Naive thymus-derived CD8-positive, alpha-beta T cell (primary cell): ENCODE results near the gene TOM1. TPM values are rescaled to one million over a fixed set of nuclear protein-coding genes. Genes with fewer than 3 reads are reported as not detected.
"Not testable (repeated sequence)": the region's sequence is repeated elsewhere in the genome, so short reads cannot be mapped to it uniquely, and the experiment has no call there.

Experiments used
- ATAC-seq, 2 donors: fragments of 150-1000 bp; cut with Tn5 transposase in 1 of 2; sonication (Bioruptor Pico), chemical (Tn5 transposase) in 1 of 2; 1 replicate in 1 of 2; 2 replicates in 1 of 2; pipeline ENCODE4 v1.10.0; 2021; ENCODE audit warnings: mild to moderate bottlenecking in 2 of 2, moderate library complexity in 2 of 2
- POLR2A ChIA-PET: fragments of 350-600 bp; sonication (Branson Sonifier 250); formaldehyde crosslinking; loops from one replicate; lab custom pipeline; 2021; ENCODE audit warnings: antibody characterized with exemption; lab: Charles Lee
- DNase-seq, 10 donors: peaks; one replicate each; pipeline versions ENCODE4 v3.0.0 to v3.0.0-alpha.2; 2020 to 2022
- H3K27ac Mint-ChIP-seq, 10 donors: one replicate each; pipeline ENCODE4 v1.8.0; 2020 to 2022; ENCODE audit warnings: mild to moderate bottlenecking in 10 of 10, mixed read lengths in 10 of 10, moderate library complexity in 4 of 10, inconsistent platforms in 1 of 10
- H3K27me3 Mint-ChIP-seq, 5 donors: one replicate each; pipeline ENCODE4 v1.8.0; 2021 to 2022; ENCODE audit warnings: mixed read lengths in 5 of 5
- H3K36me3 Mint-ChIP-seq, 3 donors: one replicate each; pipeline ENCODE4 v1.8.0; 2020 to 2022; ENCODE audit warnings: mixed read lengths in 3 of 3, mild to moderate bottlenecking in 2 of 3, inconsistent platforms in 1 of 3
- H3K4me1 Mint-ChIP-seq, 4 donors: one replicate each; pipeline ENCODE4 v1.8.0; 2021 to 2022; ENCODE audit warnings: mixed read lengths in 4 of 4
- H3K4me3 Mint-ChIP-seq, 10 donors: one replicate each; pipeline ENCODE4 v1.8.0; 2020 to 2022; ENCODE audit warnings: mild to moderate bottlenecking in 10 of 10, mixed read lengths in 10 of 10, moderate library complexity in 6 of 10, inconsistent platforms in 1 of 10
- H3K9me3 Mint-ChIP-seq, 9 donors: one replicate each; pipeline ENCODE4 v1.8.0; 2020 to 2022; ENCODE audit warnings: mixed read lengths in 9 of 9, mild to moderate bottlenecking in 3 of 9, inconsistent platforms in 1 of 9, moderate library complexity in 1 of 9
- polyA plus RNA-seq, 3 donors: library from polyadenylated mRNA; unstranded; fragments of 300-500 nt; fragmentation: Illumina TruSeq; gene quantifications; one replicate each; pipeline ENCODE4 v1.2.3, GENCODE V29; 2021
- total RNA-seq, 8 experiments: library from RNA in 2 of 8; stranded (reverse) in 2 of 8; gene quantifications; one replicate each; pipeline ENCODE4 v1.2.3 and lab custom pipeline; 2021 to 2026

TOM1 gene
- total and polyA plus RNA-seq, 5 experiments from 2014 or later, result 26.6 to 47.8 (median 29.6) TPM

DNA sequence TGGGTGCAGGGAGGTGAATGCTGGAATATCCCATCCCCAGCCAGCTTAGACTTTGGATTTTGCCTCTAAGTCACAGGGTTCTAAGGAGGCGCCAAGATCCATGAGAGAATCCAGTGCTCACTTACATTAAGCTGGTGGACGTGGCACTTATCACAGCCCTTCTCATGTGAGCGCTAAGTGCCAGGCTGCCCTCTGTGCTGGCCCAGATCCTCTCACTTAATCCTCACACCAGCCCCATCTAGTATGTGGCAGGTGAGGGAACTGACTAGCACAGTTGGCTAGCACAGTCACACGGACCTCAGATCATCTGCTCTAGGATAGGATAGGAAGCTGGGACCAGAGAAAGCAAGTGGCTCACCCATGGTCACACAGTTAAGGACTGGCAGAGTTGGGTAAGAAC is 84.8 kb downstream of the TOM1 start:
- H3K4me3 Mint-ChIP-seq, result no peak overlapping the region
- H3K4me1 Mint-ChIP-seq, result peaks cover 0 to 18% (median 11%) of the 10 kb centered on the region in 4 donors
- H3K27ac Mint-ChIP-seq, result no peak overlapping the region
- DNase-seq (no peak), ATAC-seq (no peak)
- H3K36me3 Mint-ChIP-seq, result no peaks in the 10 kb centered on the region
- POLR2A ChIA-PET, result no interaction called here
- peaks cover 14 to 65% (median 21%) of the 10 kb centered on the region in 5 donors for H3K27me3 Mint-ChIP-seq
- H3K9me3 Mint-ChIP-seq, result no peaks in the 10 kb centered on the region

DNA sequence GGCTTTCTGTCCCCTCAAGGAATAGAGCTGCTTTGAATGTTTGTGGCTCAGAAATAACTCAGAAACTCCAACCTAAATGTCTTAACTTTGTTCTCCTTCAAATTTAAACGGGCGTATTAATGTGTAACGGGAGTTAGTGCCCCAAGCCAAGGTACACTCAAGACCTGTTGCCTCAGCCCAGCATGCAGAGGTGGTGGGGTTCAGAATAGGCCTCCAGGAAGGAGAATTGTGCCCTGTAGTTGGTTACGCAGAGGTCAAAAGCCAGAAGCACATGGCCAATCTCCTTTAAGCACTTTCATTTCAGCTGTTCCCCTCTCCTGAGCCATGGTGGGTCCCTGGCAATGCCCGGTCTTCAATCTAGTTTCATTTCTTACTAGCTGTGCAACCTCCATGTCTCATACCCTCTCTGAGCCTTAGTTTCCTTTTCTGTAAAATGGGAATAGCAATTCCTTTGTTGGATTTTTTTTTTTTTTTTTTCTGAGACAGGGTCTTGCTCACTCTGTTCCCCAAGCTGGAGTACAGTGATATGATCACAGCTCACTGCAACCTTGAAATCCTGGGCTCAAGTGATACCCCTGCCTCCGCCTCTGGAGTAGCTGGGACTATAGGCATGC is 85.4 kb downstream of the TOM1 start:
- H3K4me3 Mint-ChIP-seq, result no peak overlapping the region
- POLR2A ChIA-PET, result interaction anchor here (0.8 kb wide), 1 partner anchor 10 kb away, joined by 3 read pairs; no protein-coding TSS in a partner anchor
- peaks cover 11 to 68% (median 21%) of the 10 kb centered on the region in 5 donors for H3K27me3 Mint-ChIP-seq
- no peaks in the 10 kb centered on the region for H3K36me3 Mint-ChIP-seq
- peaks cover 0 to 17% (median 10%) of the 10 kb centered on the region in 4 donors for H3K4me1 Mint-ChIP-seq
- ATAC-seq (no peak), DNase-seq (no peak)
- H3K9me3 Mint-ChIP-seq, result no peaks in the 10 kb centered on the region
- no peak overlapping the region for H3K27ac Mint-ChIP-seq

- no peak overlapping the region for H3K27ac Mint-ChIP-seq
- POLR2A ChIA-PET, result no interaction called here
Observed at GRCh38 chr22:35386670-35387288, 87.1 kb downstream of the TOM1 start.

DNA sequence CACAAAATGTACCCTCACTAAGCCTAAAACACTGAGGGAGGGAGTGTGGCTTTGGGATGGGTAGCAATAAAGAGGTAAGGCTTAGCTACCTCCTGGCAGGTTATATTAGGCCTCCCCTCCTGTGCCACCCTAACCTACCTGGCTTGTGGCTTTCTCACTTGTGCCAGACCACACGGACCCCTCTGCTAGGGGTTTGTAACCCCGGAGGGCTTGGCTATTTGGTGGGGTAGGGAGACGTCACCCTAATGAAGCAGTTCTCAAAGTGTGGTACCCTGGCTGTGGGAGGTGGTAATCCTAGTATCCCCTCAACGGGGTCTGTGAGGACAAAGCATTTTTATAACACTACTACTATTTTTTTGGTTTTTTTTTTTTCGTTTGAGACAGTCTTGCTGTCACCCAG is 91.2 kb downstream of the TOM1 start:
- Mint-ChIP-seq H3K36me3 (no peaks in the 10 kb centered on the region), H3K27me3 (peaks cover 0 to 25% (median 5%) of the 10 kb centered on the region in 5 donors), H3K4me1 (peaks cover 0 to 8% (median 0%) of the 10 kb centered on the region in 4 donors), H3K27ac (no peak overlapping the region), H3K4me3 (no peak overlapping the region), H3K9me3 (no peaks in the 10 kb centered on the region)
- no peak for DNase-seq
- ATAC-seq, result no peak
- POLR2A ChIA-PET, result interaction anchor here (0.7 kb wide), 1 partner anchor 9 kb away, joined by 4 read pairs; no protein-coding TSS in a partner anchor

More at GRCh38 chr22:35386670-35387288, 87.1 kb downstream of the TOM1 start:
- H3K4me3 Mint-ChIP-seq, result no peak overlapping the region
- H3K9me3 Mint-ChIP-seq, result no peaks in the 10 kb centered on the region
- H3K36me3 Mint-ChIP-seq, result no peaks in the 10 kb centered on the region
- DNase-seq (no peak), ATAC-seq (no peak)
- H3K4me1 Mint-ChIP-seq, result peaks cover 0 to 5% (median 1%) of the 10 kb centered on the region in 4 donors
- H3K27me3 Mint-ChIP-seq, result peaks cover 9 to 55% (median 18%) of the 10 kb centered on the region in 5 donors

DNA sequence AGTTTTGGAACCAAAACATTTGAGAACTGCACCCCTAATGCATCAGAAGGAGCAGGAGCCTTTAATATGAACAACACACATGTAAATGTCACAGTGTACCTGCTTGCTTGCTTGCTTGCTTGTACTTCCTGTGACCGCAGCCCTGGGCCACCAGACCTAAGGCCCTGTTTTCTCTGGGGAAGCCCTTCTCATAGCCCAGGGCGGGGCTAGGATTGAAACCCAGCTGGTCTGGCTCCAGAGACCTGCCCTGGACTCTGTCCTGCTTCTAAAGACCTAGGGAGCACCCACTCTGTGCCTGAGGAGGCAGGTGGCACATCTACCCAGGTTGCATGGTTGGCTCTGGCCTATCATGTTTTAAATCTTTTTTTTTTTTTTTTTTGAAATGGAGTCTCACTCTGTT is 92.7 kb downstream of the TOM1 start:
- no peak for ATAC-seq
- H3K9me3 Mint-ChIP-seq, result no peaks in the 10 kb centered on the region
- no peaks in the 10 kb centered on the region for H3K36me3 Mint-ChIP-seq
- no peak for DNase-seq
- POLR2A ChIA-PET, result no interaction called here
- peaks cover 0 to 11% (median 3%) of the 10 kb centered on the region in 5 donors for H3K27me3 Mint-ChIP-seq
- peaks cover 0 to 14% (median 0%) of the 10 kb centered on the region in 4 donors for H3K4me1 Mint-ChIP-seq
- no peak overlapping the region for H3K4me3 Mint-ChIP-seq
- H3K27ac Mint-ChIP-seq, result no peak overlapping the region

DNA sequence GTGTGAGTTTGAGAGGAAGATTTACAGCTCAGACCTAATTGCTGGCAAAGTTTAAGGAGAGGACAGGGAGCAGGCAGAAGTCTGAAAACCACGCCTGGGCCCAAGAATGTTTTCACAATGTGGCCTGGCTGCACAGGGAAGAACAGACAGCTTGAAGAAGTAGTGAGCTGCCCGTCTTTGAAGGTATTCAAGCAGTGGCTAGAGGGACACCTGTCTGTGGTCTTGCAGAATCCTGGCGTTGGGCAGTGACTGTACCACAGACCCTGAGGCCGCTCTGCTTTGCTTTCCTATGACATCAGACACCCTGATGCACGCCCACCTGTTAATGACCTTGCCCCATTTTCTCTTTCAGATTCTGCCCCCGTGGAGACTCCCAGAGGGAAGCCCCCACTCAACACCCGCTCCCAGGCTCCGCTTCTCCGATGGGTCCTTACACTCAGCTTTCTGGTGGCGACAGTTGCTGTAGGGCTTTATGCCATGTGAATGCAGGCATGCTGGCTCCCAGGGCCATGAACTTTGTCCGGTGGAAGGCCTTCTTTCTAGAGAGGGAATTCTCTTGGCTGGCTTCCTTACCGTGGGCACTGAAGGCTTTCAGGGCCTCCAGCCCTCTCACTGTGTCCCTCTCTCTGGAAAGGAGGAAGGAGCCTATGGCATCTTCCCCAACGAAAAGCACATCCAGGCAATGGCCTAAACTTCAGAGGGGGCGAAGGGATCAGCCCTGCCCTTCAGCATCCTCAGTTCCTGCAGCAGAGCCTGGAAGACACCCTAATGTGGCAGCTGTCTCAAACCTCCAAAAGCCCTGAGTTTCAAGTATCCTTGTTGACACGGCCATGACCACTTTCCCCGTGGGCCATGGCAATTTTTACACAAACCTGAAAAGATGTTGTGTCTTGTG is 93.7 kb downstream of the TOM1 start:
- Mint-ChIP-seq H3K36me3 (no peaks in the 10 kb centered on the region), H3K27ac (peak overlapping the region in 2 of 10 donors; percentile 5 to 35), H3K9me3 (no peaks in the 10 kb centered on the region), H3K4me1 (peaks cover 0 to 15% (median 0%) of the 10 kb centered on the region in 4 donors), H3K4me3 (no peak overlapping the region), H3K27me3 (peaks cover 0 to 11% (median 3%) of the 10 kb centered on the region in 5 donors)
- DNase-seq, result no peak
- ATAC-seq, result no peak
- POLR2A ChIA-PET, result interaction anchor here (1.0 kb wide), 1 partner anchor 11 kb away, joined by 4 read pairs; no protein-coding TSS in a partner anchor

DNA sequence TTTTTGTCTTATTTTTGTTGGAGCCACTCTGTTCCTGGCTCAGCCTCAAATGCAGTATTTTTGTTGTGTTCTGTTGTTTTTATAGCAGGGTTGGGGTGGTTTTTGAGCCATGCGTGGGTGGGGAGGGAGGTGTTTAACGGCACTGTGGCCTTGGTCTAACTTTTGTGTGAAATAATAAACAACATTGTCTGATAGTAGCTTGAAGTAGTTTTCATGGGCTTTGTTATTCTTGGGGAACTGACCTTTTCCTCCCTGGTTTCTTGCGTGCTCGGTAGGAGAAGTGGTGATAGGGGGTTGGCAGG is 94.3 kb downstream of the TOM1 start:
- peak overlapping the region in 1 of 10 donors; percentile 35 for H3K27ac Mint-ChIP-seq
- no peak for ATAC-seq
- POLR2A ChIA-PET, result interaction anchor here (0.7 to 1.0 kb wide), 2 partner anchors 11 to 18 kb away, joined by 4 read pairs; no protein-coding TSS in a partner anchor

DNA sequence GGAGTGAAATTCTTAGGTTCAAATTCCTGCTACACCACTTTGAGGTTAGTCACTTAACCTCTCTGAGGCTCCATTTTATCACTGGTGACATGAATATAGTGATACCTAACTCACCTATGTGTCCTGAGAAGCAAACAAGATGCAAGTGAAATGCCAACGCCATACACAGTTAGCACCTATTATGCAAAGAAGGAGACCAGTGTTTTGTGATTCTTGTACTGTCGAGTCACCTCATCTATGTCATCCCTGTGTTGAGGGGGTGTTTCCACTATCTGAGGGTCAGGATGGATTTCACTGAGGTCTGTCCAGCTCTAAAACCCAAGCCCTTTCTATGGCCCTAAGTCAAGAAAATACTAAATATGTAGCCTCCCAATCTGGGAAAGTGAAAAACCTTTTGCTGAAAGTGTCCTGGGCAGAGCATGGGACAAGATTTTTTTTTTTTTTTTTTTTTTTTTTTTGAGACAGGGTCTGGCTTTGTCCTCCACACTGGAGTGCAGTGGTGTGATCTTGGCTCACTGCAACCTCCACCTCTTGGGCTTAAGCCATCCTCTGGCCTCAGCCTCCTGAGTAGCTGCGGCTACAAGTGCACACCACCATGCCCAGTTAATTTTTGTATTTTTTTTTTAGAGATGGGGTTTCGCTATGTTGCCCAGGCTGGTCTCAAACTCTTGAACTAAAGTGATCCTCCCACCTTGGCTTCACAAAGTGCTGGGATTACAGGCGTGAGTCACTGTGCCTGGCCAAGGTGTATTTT is 95.3 kb downstream of the TOM1 start:
- H3K9me3 Mint-ChIP-seq, result no peaks in the 10 kb centered on the region
- POLR2A ChIA-PET, result interaction anchor here (0.7 kb wide), 1 partner anchor 19 kb away, joined by 4 read pairs; no protein-coding TSS in a partner anchor
- H3K4me3 Mint-ChIP-seq, result no peak overlapping the region
- H3K27me3 Mint-ChIP-seq, result peaks cover 0 to 1% (median 0%) of the 10 kb centered on the region in 5 donors
- DNase-seq (no peak), ATAC-seq (no peak)
- peaks cover 3 to 22% (median 7%) of the 10 kb centered on the region in 4 donors for H3K4me1 Mint-ChIP-seq
- peaks cover 0 to 2% (median 0%) of the 10 kb centered on the region in 3 donors for H3K36me3 Mint-ChIP-seq
- no peak overlapping the region for H3K27ac Mint-ChIP-seq

More for the DNA sequence above, 94.3 kb downstream of the TOM1 start:
- Mint-ChIP-seq H3K4me3 (no peak overlapping the region), H3K9me3 (no peaks in the 10 kb centered on the region), H3K4me1 (peaks cover 0 to 15% (median 1%) of the 10 kb centered on the region in 4 donors), H3K36me3 (no peaks in the 10 kb centered on the region), H3K27me3 (peaks cover 0 to 11% (median under 1%) of the 10 kb centered on the region in 5 donors)
- DNase-seq, result no peak

GRCh38 chr22:35396622-35397021 is 96.9 kb downstream of the TOM1 start:
- H3K9me3 Mint-ChIP-seq, H3K36me3 Mint-ChIP-seq, DNase-seq, H3K27me3 Mint-ChIP-seq, ATAC-seq, H3K27ac Mint-ChIP-seq: not testable (repeated sequence)
- POLR2A ChIA-PET, result interaction anchor here (0.7 kb wide), 1 partner anchor 97 kb away, joined by 3 read pairs; the partner anchor contains the start of gene TOM1
- Mint-ChIP-seq H3K4me1 (peaks cover 9 to 33% (median 18%) of the 10 kb centered on the region in 4 donors), H3K4me3 (peak overlapping the region in 1 of 10 donors; percentile 7)

DNA sequence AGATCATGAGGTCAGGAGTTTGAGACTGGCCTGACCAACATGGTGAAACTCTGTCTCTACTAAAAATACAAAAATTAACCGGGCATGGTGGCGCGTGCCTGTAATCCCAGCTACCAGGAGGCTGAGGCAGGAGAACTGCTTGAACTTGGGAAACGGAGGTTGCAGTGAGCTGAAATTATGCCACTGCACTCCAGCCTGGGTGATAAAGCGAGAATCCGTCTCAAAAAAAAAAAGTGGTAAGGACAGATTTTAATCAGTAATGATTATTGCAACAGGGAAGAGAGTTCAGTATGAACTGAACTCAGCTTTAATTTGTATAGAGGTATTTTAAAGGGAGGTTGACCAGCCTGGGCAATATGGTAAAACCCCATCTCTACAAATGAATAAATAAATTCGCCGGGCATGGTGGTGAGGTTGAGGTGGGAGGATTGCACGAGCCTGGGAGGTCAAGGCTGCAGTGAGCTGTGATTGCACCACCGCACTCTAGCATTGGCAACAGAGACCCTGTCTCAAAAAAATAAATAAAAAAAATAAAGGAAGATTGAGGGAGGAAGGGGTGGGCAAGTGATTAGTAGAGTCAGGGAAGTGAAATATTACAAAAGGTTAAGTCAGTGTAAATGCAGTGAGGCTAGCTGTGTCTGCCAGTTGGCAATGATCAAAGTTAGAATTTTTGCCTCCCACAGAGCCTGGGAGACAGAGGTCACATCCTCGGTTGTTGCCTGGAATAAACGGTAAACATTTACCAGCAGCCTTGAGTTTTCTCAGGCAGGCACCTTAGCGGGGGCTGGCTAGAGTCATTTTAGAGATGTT is 97.6 kb downstream of the TOM1 start:
- Mint-ChIP-seq H3K36me3 (peaks cover 0 to 6% (median 5%) of the 10 kb centered on the region in 3 donors), H3K9me3 (no peaks in the 10 kb centered on the region), H3K4me3 (peak overlapping the region in 2 of 10 donors; percentile 19 to 45), H3K27ac (no peak overlapping the region), H3K27me3 (no peaks in the 10 kb centered on the region), H3K4me1 (peaks cover 9 to 34% (median 22%) of the 10 kb centered on the region in 4 donors)
- DNase-seq (no peak), ATAC-seq (no peak)
- POLR2A ChIA-PET, result interaction anchor here (0.7 to 1.1 kb wide), 3 partner anchors 9 to 98 kb away, joined by 3 read pairs; partner anchors contain the start of gene TOM1
